ENCODE measurements around the gene GOLT1A.

GOLT1A gene

DNA sequence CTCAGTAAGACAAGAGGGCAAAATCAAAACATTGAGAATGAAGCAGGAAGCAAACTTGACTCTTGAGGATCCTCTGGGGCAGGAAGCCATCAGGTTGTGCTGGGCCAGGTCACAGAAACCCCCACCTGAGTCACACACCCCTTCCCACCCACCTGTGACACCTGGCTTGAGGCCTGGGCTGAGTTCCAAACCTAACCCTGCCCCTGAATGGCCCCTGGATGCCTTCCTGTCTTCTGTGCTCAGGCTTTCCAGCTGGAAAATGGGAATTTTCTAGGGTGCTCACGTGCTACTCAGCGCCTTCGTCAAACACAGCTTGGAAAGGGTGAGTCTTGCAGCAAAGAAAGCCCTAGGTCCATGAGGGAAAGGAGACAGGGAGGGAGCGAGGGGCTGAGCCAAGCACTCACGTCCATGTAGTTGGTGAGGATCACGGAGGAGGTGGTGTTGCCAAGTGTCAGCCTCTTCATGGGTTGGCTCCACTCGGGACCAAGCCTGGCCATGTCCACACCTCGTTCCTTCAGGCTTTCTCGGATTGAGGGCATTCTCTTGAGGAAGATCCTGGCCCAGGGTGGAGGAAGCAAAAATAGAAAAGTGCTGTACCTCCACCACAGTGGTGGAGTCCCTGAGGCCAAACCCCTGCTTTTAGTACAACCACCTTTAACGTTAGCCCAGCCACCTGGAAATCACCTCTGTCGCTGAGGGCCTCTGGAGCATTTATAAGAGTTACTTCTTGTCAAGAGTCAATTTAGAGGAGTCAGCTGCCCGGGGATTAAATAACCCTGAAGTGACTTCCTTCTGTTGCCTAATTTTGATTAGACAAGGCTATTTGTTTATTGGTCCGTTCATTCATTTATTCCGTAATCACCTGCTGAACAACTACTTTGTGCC lies 51.9 kb downstream of the GOLT1A start:
- TF ChIP-seq, protein P1, sequence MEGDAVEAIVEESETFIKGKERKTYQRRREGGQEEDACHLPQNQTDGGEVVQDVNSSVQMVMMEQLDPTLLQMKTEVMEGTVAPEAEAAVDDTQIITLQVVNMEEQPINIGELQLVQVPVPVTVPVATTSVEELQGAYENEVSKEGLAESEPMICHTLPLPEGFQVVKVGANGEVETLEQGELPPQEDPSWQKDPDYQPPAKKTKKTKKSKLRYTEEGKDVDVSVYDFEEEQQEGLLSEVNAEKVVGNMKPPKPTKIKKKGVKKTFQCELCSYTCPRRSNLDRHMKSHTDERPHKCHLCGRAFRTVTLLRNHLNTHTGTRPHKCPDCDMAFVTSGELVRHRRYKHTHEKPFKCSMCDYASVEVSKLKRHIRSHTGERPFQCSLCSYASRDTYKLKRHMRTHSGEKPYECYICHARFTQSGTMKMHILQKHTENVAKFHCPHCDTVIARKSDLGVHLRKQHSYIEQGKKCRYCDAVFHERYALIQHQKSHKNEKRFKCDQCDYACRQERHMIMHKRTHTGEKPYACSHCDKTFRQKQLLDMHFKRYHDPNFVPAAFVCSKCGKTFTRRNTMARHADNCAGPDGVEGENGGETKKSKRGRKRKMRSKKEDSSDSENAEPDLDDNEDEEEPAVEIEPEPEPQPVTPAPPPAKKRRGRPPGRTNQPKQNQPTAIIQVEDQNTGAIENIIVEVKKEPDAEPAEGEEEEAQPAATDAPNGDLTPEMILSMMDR (conservative IDR thresholded peaks at IDR 0.05): no peak
- H3K27ac ChIP-seq: peak overlapping the region; percentile 24

- TF ChIP-seq, protein P1 (conservative IDR thresholded peaks at IDR 0.05): no peak
- no peak overlapping the region for H3K27ac ChIP-seq
Observed at GRCh38 chr1:204157962-204158361, 55.8 kb downstream of the GOLT1A start.

DNA sequence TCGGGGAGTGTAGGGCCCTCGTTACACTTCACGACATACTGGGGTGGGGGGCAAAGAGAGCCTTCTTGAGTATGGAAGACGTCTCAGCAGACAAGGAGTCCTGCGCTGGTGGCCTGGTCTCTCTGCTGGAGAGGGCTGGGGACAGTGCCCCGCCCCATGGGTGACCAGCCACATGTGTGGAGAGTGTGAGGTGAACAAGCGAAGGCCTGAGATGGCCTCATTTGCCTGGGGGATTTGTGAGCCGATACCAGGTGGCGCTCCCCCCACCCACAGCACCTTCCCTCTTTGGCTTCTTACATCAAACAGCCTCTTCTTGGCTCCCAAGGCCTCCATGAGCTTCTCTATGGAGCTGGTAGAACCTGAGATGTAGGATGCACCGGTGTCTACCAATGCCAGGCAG lies 57.9 kb downstream of the GOLT1A start:
- TF ChIP-seq, protein P1 (conservative IDR thresholded peaks at IDR 0.05): no peak
- no peak overlapping the region for H3K27ac ChIP-seq

DNA sequence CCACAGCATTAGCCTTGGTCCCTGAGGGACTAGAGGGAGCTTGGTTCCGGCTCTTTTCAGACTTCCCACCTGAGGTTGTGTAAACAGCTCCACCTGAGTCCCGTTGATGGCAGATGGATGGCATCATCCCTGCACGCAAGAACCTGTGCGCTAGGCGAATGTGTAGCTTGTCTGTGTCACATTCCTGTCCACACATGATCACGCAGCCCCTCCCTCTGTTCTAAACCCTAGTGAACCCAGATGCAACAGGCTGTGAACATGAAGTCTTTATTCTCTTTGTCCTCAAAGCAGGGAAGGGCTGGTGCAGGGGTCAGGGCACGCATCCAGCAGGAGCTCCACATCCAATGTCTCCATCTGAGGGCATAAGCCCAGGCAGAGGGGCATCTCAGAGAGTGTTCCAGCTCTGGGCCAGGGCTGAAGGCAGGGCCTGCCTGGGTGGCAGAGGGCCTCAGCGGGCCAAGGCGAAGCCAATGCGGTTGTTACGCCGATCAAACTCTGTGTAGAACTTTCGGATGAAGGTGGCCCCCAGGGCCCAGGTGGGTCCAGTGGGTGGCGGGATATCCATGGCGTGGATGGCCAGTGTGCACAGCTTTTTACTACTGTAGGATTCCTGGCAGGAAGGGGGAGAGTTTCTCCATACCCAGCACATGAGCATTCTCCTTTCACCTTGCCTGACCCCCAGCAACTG lies 59.1 kb downstream of the GOLT1A start:
- TF ChIP-seq, protein P1 (conservative IDR thresholded peaks at IDR 0.05): no peak
- no peak overlapping the region for H3K27ac ChIP-seq

DNA sequence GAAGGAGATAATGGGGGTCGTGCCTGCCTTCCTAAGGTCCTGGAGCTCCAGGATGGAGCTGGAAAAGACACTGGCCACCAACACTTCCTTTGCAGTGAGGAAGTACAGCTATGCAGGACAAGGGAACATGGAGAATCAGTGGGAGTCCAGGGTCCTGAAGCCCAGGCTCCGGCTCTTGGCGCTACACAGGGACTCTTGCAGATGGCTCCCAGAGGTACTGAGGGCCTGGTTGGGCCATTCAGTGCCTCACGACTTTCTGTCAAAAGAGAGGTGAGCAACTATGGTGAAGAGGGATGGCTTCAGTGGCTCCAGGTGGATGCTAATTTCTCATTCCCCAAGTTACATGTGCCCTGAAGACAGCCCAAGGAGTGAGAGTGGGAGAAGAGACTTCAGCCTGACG lies 60.1 kb downstream of the GOLT1A start:
- TF ChIP-seq, protein P1 (conservative IDR thresholded peaks at IDR 0.05): no peak
- no peak overlapping the region for H3K27ac ChIP-seq

GRCh38 chr1:204152310-204153044 lies 61.3 kb downstream of the GOLT1A start:
- TF ChIP-seq, protein P1 (conservative IDR thresholded peaks at IDR 0.05): 0 out of 2 replicates have a peak, but pooled peaks have one; percentile 22
- H3K27ac ChIP-seq: peak overlapping the region; percentile 53; the same call in 1 of the 2 replicates
